Stimulated activated CD8-positive, alpha-beta memory T cell treated with anti-CD3 and anti-CD28 coated beads, Interleukin-7, amount 100 ng/mL, for 48 hours (primary cell): ENCODE data around the gene MYLK4.
"Not testable (repeated sequence)": the region's sequence is repeated elsewhere in the genome, so short reads cannot be mapped to it uniquely, and the experiment has no call there.

Source experiments
- DNase-seq, 2 donors: peaks; one replicate each; pipeline ENCODE4 v3.0.0-alpha.2; 2020; ENCODE audit warnings: low read depth in 1 of 2; ENCODE audit errors: extremely low read depth in 1 of 2

Gene MYLK4

GRCh38 chr6:2780102-2780737, 29.5 kb upstream of the MYLK4 start:
- DNase-seq, result no peak

GRCh38 chr6:2777249-2777648, 26.5 kb upstream of the MYLK4 start:
- DNase-seq, result no peak

GRCh38 chr6:2775003-2775402, 24.3 kb upstream of the MYLK4 start:
- DNase-seq, result no peak

GRCh38 chr6:2773449-2773848, 22.7 kb upstream of the MYLK4 start:
- DNase-seq, result no peak

- DNase-seq, result no peak
These were observed 22.1 kb upstream of the MYLK4 start for GRCh38 chr6:2772840-2773239.

- DNase-seq, result no peak
These were observed 20.4 kb upstream of the MYLK4 start for GRCh38 chr6:2771079-2771478.

GRCh38 chr6:2770171-2770570, 19.4 kb upstream of the MYLK4 start:
- DNase-seq, result no peak

- DNase-seq, result no peak
These were observed 18.0 kb upstream of the MYLK4 start for GRCh38 chr6:2768696-2769095.

GRCh38 chr6:2767657-2768524, 17.2 kb upstream of the MYLK4 start:
- DNase-seq, result no peak

GRCh38 chr6:2766767-2767656, 16.3 kb upstream of the MYLK4 start:
- no peak for DNase-seq

- DNase-seq, result peak in 1 of 2 donors; percentile 19
These were observed 15.4 kb upstream of the MYLK4 start for GRCh38 chr6:2765896-2766766.

GRCh38 chr6:2765166-2765895, 14.6 kb upstream of the MYLK4 start, which contains the start of gene WRNIP1:
Gene WRNIP1, plus strand, starts transcription at chr6:2765393. Its CDS starts 230 bp downstream, at chr6:2765623.
- DNase-seq, result peak; percentile 95

GRCh38 chr6:2764610-2765165, 14.0 kb upstream of the MYLK4 start:
- DNase-seq, result peak in 1 of 2 donors; percentile 16

GRCh38 chr6:2763876-2764540, 13.3 kb upstream of the MYLK4 start:
- DNase-seq, result no peak

- no peak for DNase-seq
These were observed 12.7 kb upstream of the MYLK4 start for GRCh38 chr6:2763345-2763841.

- DNase-seq, result not testable (repeated sequence)
These were observed 12.1 kb upstream of the MYLK4 start for GRCh38 chr6:2762868-2763267.

GRCh38 chr6:2760882-2761842, 10.4 kb upstream of the MYLK4 start:
- no peak for DNase-seq
